ENCODE results near the gene PTN.

- TF ChIP-seq CTCF (conservative IDR thresholded peaks at IDR 0.05 in 1 of 2, IDR thresholded peaks at IDR 0.05 in 1 of 2; ENCODE audit: low read depth in 1 of 2, low read length in 2 of 2), result no peak
- no peak for TF ChIP-seq EZH2 (IDR thresholded peaks at IDR 0.05; ENCODE audit: low read length, missing control alignments)
Measured at GRCh38 chr7:137221467-137221866, 122.1 kb downstream of the PTN start.
